GM12892 (cell line): ENCODE results near the gene PASK.

Source experiments
- POLR2A ChIP-seq: IDR thresholded peaks from 2 replicates; pipeline ENCODE4 v1.6.1; 2011; ENCODE audit warnings: low read depth, low read length, control low read depth
- POLR2AphosphoS5 ChIP-seq: IDR thresholded peaks from 2 replicates; pipeline ENCODE4 v1.6.1; 2011; ENCODE audit warnings: low read depth, low read length, control low read depth
- TAF1 ChIP-seq: IDR thresholded peaks from 2 replicates; pipeline ENCODE4 v1.6.1; 2011; ENCODE audit warnings: low read depth, mild to moderate bottlenecking, control low read depth, low read length, borderline replicate concordance

DNA sequence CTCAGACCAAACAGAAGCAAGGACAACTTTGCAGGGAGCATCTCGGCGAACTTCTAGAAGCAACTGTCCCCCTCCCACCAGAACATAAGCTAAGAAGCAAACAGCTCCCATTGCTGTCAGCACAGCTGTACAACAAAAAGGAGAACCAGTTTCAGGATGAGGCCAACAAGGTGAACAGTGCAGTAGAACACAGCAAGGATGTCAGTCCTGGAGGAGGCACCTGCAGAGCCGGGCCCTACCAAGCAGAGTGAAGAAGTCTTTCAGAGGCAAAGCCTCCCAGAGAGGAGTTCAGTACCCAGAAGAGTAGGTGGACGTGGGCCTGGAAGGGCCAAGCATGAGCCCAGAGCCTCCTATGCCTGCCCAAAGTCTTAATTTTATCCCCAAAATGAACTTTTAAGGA, 1.0 kb downstream of the PASK start:
- TF ChIP-seq POLR2A (no peak), POLR2AphosphoS5 (no peak), TAF1 (no peak)
